Measurements from ENCODE around the gene FBN1.

Gene FBN1

GRCh38 chr15:48466820-48467219, 178.7 kb downstream of the FBN1 start:
- no peak for TF ChIP-seq GLIS3 (CRISPR knock-in tag; IDR thresholded peaks at IDR 0.05)
- TF ChIP-seq CREB5 (CRISPR knock-in tag; IDR thresholded peaks at IDR 0.05; ENCODE audit: low read depth) = no peak
- ATAC-seq = no peak

DNA sequence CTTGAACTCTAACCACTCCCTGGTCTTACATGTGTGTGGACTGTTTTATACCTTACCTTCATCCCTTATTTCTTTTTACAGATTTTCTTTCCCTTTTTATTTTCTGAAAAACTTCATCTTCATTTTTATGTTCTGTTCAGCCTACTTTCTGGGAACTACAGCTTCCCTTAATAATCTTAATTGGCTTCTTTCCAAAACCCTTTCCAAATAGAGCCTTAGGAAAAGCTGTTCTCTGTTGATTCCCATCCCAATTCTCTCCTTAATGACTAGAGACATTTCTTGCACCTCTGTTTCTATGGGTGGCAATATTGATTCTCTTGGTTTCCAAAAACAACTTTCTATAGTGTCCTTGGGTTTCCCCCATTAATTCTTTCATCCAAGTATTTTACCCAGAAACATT, 179.4 kb downstream of the FBN1 start:
- no peak for TF ChIP-seq ZNF565 (CRISPR knock-in tag; conservative IDR thresholded peaks at IDR 0.05; ENCODE audit: low read depth)
- TF ChIP-seq OSR1 (CRISPR knock-in tag; IDR thresholded peaks at IDR 0.05) = no peak
- no peak for TF ChIP-seq ZFP3 (CRISPR knock-in tag; IDR thresholded peaks at IDR 0.05)
- TF ChIP-seq, protein P1, sequence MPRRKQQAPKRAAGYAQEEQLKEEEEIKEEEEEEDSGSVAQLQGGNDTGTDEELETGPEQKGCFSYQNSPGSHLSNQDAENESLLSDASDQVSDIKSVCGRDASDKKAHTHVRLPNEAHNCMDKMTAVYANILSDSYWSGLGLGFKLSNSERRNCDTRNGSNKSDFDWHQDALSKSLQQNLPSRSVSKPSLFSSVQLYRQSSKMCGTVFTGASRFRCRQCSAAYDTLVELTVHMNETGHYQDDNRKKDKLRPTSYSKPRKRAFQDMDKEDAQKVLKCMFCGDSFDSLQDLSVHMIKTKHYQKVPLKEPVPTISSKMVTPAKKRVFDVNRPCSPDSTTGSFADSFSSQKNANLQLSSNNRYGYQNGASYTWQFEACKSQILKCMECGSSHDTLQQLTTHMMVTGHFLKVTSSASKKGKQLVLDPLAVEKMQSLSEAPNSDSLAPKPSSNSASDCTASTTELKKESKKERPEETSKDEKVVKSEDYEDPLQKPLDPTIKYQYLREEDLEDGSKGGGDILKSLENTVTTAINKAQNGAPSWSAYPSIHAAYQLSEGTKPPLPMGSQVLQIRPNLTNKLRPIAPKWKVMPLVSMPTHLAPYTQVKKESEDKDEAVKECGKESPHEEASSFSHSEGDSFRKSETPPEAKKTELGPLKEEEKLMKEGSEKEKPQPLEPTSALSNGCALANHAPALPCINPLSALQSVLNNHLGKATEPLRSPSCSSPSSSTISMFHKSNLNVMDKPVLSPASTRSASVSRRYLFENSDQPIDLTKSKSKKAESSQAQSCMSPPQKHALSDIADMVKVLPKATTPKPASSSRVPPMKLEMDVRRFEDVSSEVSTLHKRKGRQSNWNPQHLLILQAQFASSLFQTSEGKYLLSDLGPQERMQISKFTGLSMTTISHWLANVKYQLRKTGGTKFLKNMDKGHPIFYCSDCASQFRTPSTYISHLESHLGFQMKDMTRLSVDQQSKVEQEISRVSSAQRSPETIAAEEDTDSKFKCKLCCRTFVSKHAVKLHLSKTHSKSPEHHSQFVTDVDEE (CRISPR knock-in tag; IDR thresholded peaks at IDR 0.05) = no peak
- no peak for TF ChIP-seq ZNF8 (CRISPR knock-in tag; IDR thresholded peaks at IDR 0.05)
- TF ChIP-seq ISL1 (CRISPR knock-in tag; IDR thresholded peaks at IDR 0.05) = no peak
- no peak for TF ChIP-seq CSRNP3 (CRISPR knock-in tag; IDR thresholded peaks at IDR 0.05)
- TF ChIP-seq ZFP30 (CRISPR knock-in tag; IDR thresholded peaks at IDR 0.05) = no peak
- no peak for TF ChIP-seq ESRRG (CRISPR knock-in tag; IDR thresholded peaks at IDR 0.05)
- no peak for TF ChIP-seq RARB (CRISPR knock-in tag; IDR thresholded peaks at IDR 0.05)
- no peak for TF ChIP-seq PPARA (CRISPR knock-in tag; IDR thresholded peaks at IDR 0.05; ENCODE audit: borderline replicate concordance)
- TF ChIP-seq TOX (CRISPR knock-in tag; IDR thresholded peaks at IDR 0.05; ENCODE audit: borderline replicate concordance) = no peak
- TF ChIP-seq ZC3H10 (CRISPR knock-in tag; IDR thresholded peaks at IDR 0.05) = no peak
- TF ChIP-seq, protein P2, sequence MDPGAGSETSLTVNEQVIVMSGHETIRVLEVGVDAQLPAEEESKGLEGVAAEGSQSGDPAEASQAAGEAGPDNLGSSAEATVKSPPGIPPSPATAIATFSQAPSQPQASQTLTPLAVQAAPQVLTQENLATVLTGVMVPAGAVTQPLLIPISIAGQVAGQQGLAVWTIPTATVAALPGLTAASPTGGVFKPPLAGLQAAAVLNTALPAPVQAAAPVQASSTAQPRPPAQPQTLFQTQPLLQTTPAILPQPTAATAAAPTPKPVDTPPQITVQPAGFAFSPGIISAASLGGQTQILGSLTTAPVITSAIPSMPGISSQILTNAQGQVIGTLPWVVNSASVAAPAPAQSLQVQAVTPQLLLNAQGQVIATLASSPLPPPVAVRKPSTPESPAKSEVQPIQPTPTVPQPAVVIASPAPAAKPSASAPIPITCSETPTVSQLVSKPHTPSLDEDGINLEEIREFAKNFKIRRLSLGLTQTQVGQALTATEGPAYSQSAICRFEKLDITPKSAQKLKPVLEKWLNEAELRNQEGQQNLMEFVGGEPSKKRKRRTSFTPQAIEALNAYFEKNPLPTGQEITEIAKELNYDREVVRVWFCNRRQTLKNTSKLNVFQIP (CRISPR knock-in tag; IDR thresholded peaks at IDR 0.05; ENCODE audit: borderline replicate concordance, low read depth) = no peak
- TF ChIP-seq CSDC2 (CRISPR knock-in tag; IDR thresholded peaks at IDR 0.05) = no peak
- no peak for TF ChIP-seq TCF4 (CRISPR knock-in tag; IDR thresholded peaks at IDR 0.05; ENCODE audit: borderline replicate concordance)
- TF ChIP-seq CREB5 (CRISPR knock-in tag; IDR thresholded peaks at IDR 0.05; ENCODE audit: low read depth) = no peak
- TF ChIP-seq, protein P3, sequence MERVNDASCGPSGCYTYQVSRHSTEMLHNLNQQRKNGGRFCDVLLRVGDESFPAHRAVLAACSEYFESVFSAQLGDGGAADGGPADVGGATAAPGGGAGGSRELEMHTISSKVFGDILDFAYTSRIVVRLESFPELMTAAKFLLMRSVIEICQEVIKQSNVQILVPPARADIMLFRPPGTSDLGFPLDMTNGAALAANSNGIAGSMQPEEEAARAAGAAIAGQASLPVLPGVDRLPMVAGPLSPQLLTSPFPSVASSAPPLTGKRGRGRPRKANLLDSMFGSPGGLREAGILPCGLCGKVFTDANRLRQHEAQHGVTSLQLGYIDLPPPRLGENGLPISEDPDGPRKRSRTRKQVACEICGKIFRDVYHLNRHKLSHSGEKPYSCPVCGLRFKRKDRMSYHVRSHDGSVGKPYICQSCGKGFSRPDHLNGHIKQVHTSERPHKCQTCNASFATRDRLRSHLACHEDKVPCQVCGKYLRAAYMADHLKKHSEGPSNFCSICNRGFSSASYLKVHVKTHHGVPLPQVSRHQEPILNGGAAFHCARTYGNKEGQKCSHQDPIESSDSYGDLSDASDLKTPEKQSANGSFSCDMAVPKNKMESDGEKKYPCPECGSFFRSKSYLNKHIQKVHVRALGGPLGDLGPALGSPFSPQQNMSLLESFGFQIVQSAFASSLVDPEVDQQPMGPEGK (CRISPR knock-in tag; IDR thresholded peaks at IDR 0.05; ENCODE audit: borderline replicate concordance) = no peak
- TF ChIP-seq SNAI2 (CRISPR knock-in tag; IDR thresholded peaks at IDR 0.05) = no peak
- no peak for ATAC-seq

DNA sequence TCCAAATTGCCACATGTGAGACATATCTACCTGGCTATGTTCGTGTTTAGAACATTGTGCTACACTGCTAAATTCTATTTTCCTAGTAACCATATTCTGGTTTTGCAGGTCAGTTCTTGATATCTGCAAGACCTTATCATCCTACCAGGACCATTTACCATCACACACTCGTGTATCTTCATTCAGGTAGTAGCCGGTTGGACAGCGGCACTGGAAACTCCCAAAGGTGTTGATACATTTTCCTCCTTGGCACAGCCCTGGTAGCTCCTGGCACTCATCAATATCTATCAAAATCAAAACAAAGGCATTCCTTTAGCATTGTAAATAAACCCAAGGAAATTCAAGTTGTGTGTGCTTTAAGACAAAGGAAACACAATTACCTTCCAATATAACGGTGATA, 180.1 kb downstream of the FBN1 start:
- TF ChIP-seq GLIS3 (CRISPR knock-in tag; IDR thresholded peaks at IDR 0.05) (no peak), BACH2 (CRISPR knock-in tag; IDR thresholded peaks at IDR 0.05; ENCODE audit: borderline replicate concordance) (no peak), SNAI2 (CRISPR knock-in tag; IDR thresholded peaks at IDR 0.05) (no peak), OSR1 (CRISPR knock-in tag; IDR thresholded peaks at IDR 0.05) (no peak), ZFP30 (CRISPR knock-in tag; IDR thresholded peaks at IDR 0.05) (no peak), PPARA (CRISPR knock-in tag; IDR thresholded peaks at IDR 0.05; ENCODE audit: borderline replicate concordance) (no peak), ZNF8 (CRISPR knock-in tag; IDR thresholded peaks at IDR 0.05) (no peak), ZC3H10 (CRISPR knock-in tag; IDR thresholded peaks at IDR 0.05) (no peak), CSDC2 (CRISPR knock-in tag; IDR thresholded peaks at IDR 0.05) (no peak), CREB5 (CRISPR knock-in tag; IDR thresholded peaks at IDR 0.05; ENCODE audit: low read depth) (no peak), ISL1 (CRISPR knock-in tag; IDR thresholded peaks at IDR 0.05) (no peak)
- no peak for ATAC-seq
